K562 (cell line): ENCODE data around the gene HEXIM1. TPM values are rescaled to one million over a fixed set of nuclear protein-coding genes. Genes with fewer than 3 reads are reported as not detected.

Experiments used
- BHLHE40 ChIP-seq: IDR thresholded peaks from 2 replicates; pipeline ENCODE4 v1.6.1; 2011; ENCODE audit warnings: low read length, improper control_type of control experiment
- BMI1 ChIP-seq: fragments of 150-350 bp; IDR thresholded peaks from 2 replicates; pipeline ENCODE4 v1.6.1; 2014; ENCODE audit warnings: low read length
- MBD2 ChIP-seq: sonication (generic); IDR thresholded peaks from 2 replicates; pipeline ENCODE4 v1.6.1; 2016; ENCODE audit warnings: low read depth, borderline replicate concordance
- MTA3 ChIP-seq: fragments of 450-650 bp; formaldehyde crosslinking; IDR thresholded peaks from 2 replicates; pipeline ENCODE4 v1.6.1; 2017; ENCODE audit warnings: mild to moderate bottlenecking, borderline replicate concordance
- MYC ChIP-seq, 2 experiments: fragments of 250-450 bp in 1 of 2; sonication (Bioruptor Pico) in 1 of 2; IDR thresholded peaks; 2 replicates each; pipeline versions ENCODE4 v1.5.1 to v1.6.1; 2012 to 2021; ENCODE audit warnings: low read depth in 2 of 2, borderline replicate concordance in 1 of 2, improper control_type of control experiment in 1 of 2, low read length in 1 of 2, mild to moderate bottlenecking in 1 of 2, moderate library complexity in 1 of 2
- NCOR1 ChIP-seq: fragments of 450-650 bp; IDR thresholded peaks from 2 replicates; pipeline ENCODE4 v1.6.1; 2016; ENCODE audit warnings: mild to moderate bottlenecking, moderate library complexity
- SMC3 ChIP-seq: conservative IDR thresholded peaks from 2 replicates; pipeline ENCODE4 v1.6.1; 2011; ENCODE audit warnings: low read depth, low read length, improper control_type of control experiment; ENCODE audit not compliant: insufficient read depth
- STAG1 ChIP-seq: sonication (generic); formaldehyde crosslinking; IDR thresholded peaks from 2 replicates; pipeline ENCODE4 v1.5.0; 2020; ENCODE audit warnings: missing genetic modification reagents, borderline replicate concordance
- TCF7L2 ChIP-seq: fragments of 150-350 bp; IDR thresholded peaks from 2 replicates; pipeline ENCODE4 v1.6.1; 2016; ENCODE audit warnings: low read depth, mild to moderate bottlenecking, low read length, moderate library complexity
- ZNF263 ChIP-seq: sonication (generic); formaldehyde crosslinking; IDR thresholded peaks from 2 replicates; pipeline ENCODE4 v1.8.0; 2022; ENCODE audit warnings: mild to moderate bottlenecking, missing genetic modification reagents, borderline replicate concordance
- ZNF347 ChIP-seq: fragments of 450-650 bp; formaldehyde crosslinking; IDR thresholded peaks from 2 replicates; pipeline ENCODE4 v1.4.0; 2020; ENCODE audit warnings: low read depth, mild to moderate bottlenecking, moderate library complexity
- polyA plus RNA-seq, 8 experiments: library from polyadenylated mRNA; depleted of rRNA in 4 of 8; stranded (reverse) in 5 of 8; unstranded in 3 of 8; fragments of >200 nt; fragmentation: Nextera tagmentation in 2 of 8; fragmentation: Illumina TruSeq in 1 of 8; extraction: Ambion mirVana in 2 of 8; extraction: Trizol in 1 of 8; gene quantifications; 2 replicates each; pipeline versions ENCODE4 v1.2.1 to v1.2.3, GENCODE V29; 2011 to 2014; ENCODE audit warnings: inconsistent platforms in 1 of 8, missing spikeins in 1 of 8
- total RNA-seq, 7 experiments: library from RNA; depleted of rRNA in 6 of 7; stranded (reverse); fragments of >200 nt in 6 of 7; fragmentation: Illumina TruSeq in 2 of 7; extraction: Trizol in 2 of 7; gene quantifications; 2 replicates each; pipeline versions ENCODE4 v1.2.1 to v1.2.3, GENCODE V29; 2011 to 2021; ENCODE audit warnings: low replicate concordance in 1 of 7
- TF ChIP-seq, protein P1 (sequence below): sonication (generic); formaldehyde crosslinking; IDR thresholded peaks from 2 replicates; pipeline ENCODE4 v1.8.0; 2023; ENCODE audit warnings: mild to moderate bottlenecking, missing genetic modification reagents
- TF ChIP-seq, protein P2 (sequence below): sonication (generic); formaldehyde crosslinking; IDR thresholded peaks from 2 replicates; pipeline ENCODE4 v1.9.0; 2022; ENCODE audit warnings: mild to moderate bottlenecking, missing genetic modification reagents
- TF ChIP-seq, protein P3 (sequence below): fragments of 150-350 bp; IDR thresholded peaks from 2 replicates; pipeline ENCODE4 v1.6.1; 2014; ENCODE audit warnings: low read depth, mild to moderate bottlenecking, low read length, borderline replicate concordance
- TF ChIP-seq, protein P4 (sequence below), 2 experiments: IDR thresholded peaks in 1 of 2; conservative IDR thresholded peaks in 1 of 2; 2 replicates each; pipeline ENCODE4 v1.6.1; 2016; ENCODE audit warnings: low read depth in 2 of 2, mild to moderate bottlenecking in 1 of 2, missing compliant biosample characterization in 1 of 2, missing genetic modification characterization in 1 of 2, moderate library complexity in 1 of 2

Gene HEXIM1
- total and polyA plus RNA-seq, 9 of the 15 experiments (the other 6 are each of a cell fraction or from before 2014, with no cell fraction given): 1.4 to 28.3 (median 9.1) TPM

DNA sequence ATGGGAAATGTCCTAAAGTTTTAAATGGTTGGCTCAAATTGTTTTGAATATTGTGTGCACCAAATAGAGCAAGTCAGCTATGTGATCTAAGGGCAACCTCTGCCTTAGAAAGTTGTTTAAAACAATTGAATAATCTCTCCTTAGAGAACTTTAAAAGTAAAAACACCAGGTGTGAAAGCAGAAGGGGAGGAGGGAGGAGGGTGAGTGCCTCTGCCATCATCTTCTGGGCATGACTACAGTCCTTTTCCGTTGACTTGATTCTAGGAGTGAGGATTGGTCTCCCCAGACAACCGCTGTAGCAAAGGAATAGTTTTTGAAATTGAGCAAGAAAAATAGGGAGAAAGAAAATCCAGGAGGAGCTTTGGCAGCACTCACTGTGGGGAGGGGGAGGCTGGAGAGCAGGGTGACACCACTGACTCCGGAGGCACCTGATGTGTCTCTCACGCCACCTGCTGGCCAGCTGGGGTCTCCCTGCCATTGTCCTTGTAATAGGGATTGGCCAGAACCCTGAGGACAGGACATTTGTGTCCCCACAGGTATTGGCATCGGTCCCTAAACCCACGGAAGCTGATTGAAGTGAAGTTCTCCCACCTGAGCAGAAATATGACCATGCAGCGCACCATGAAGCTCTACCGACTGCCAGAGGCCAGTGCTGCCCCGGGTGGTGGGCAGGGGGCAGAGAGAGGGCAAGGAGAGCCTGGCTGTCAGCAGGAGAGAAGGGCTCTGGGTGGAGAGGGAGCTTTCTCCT is 49.2 kb upstream of the HEXIM1 start (continued):
- TF ChIP-seq, protein P1, sequence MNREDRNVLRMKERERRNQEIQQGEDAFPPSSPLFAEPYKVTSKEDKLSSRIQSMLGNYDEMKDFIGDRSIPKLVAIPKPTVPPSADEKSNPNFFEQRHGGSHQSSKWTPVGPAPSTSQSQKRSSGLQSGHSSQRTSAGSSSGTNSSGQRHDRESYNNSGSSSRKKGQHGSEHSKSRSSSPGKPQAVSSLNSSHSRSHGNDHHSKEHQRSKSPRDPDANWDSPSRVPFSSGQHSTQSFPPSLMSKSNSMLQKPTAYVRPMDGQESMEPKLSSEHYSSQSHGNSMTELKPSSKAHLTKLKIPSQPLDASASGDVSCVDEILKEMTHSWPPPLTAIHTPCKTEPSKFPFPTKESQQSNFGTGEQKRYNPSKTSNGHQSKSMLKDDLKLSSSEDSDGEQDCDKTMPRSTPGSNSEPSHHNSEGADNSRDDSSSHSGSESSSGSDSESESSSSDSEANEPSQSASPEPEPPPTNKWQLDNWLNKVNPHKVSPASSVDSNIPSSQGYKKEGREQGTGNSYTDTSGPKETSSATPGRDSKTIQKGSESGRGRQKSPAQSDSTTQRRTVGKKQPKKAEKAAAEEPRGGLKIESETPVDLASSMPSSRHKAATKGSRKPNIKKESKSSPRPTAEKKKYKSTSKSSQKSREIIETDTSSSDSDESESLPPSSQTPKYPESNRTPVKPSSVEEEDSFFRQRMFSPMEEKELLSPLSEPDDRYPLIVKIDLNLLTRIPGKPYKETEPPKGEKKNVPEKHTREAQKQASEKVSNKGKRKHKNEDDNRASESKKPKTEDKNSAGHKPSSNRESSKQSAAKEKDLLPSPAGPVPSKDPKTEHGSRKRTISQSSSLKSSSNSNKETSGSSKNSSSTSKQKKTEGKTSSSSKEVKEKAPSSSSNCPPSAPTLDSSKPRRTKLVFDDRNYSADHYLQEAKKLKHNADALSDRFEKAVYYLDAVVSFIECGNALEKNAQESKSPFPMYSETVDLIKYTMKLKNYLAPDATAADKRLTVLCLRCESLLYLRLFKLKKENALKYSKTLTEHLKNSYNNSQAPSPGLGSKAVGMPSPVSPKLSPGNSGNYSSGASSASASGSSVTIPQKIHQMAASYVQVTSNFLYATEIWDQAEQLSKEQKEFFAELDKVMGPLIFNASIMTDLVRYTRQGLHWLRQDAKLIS (CRISPR knock-in tag): no peak
- TF ChIP-seq MBD2 (no peak), MTA3 (no peak), TCF7L2 (no peak), SMC3 (peak; percentile 69), MYC (IDR thresholded peaks at IDR 0.05; ENCODE audit: low read depth, low read length) (0 out of 2 replicates have a peak, but pooled peaks have one; percentile 34), MYC (CRISPR knock-in tag; IDR thresholded peaks at IDR 0.05; ENCODE audit: borderline replicate concordance, low read depth) (no peak), ZNF263 (CRISPR knock-in tag) (peak; percentile 98), NCOR1 (no peak), BMI1 (no peak), ZNF347 (CRISPR knock-in tag) (no peak), BHLHE40 (peak; percentile 29; the same call in 1 of the 2 replicates), STAG1 (CRISPR knock-in tag) (peak; percentile 44; the same call in 1 of the 2 replicates)
- TF ChIP-seq, protein P2, sequence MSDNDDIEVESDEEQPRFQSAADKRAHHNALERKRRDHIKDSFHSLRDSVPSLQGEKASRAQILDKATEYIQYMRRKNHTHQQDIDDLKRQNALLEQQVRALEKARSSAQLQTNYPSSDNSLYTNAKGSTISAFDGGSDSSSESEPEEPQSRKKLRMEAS (CRISPR knock-in tag): 0 out of 2 replicates have a peak, but pooled peaks have one; percentile 16
- TF ChIP-seq, protein P3, sequence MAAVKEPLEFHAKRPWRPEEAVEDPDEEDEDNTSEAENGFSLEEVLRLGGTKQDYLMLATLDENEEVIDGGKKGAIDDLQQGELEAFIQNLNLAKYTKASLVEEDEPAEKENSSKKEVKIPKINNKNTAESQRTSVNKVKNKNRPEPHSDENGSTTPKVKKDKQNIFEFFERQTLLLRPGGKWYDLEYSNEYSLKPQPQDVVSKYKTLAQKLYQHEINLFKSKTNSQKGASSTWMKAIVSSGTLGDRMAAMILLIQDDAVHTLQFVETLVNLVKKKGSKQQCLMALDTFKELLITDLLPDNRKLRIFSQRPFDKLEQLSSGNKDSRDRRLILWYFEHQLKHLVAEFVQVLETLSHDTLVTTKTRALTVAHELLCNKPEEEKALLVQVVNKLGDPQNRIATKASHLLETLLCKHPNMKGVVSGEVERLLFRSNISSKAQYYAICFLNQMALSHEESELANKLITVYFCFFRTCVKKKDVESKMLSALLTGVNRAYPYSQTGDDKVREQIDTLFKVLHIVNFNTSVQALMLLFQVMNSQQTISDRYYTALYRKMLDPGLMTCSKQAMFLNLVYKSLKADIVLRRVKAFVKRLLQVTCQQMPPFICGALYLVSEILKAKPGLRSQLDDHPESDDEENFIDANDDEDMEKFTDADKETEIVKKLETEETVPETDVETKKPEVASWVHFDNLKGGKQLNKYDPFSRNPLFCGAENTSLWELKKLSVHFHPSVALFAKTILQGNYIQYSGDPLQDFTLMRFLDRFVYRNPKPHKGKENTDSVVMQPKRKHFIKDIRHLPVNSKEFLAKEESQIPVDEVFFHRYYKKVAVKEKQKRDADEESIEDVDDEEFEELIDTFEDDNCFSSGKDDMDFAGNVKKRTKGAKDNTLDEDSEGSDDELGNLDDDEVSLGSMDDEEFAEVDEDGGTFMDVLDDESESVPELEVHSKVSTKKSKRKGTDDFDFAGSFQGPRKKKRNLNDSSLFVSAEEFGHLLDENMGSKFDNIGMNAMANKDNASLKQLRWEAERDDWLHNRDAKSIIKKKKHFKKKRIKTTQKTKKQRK: no peak
- TF ChIP-seq, protein P4, sequence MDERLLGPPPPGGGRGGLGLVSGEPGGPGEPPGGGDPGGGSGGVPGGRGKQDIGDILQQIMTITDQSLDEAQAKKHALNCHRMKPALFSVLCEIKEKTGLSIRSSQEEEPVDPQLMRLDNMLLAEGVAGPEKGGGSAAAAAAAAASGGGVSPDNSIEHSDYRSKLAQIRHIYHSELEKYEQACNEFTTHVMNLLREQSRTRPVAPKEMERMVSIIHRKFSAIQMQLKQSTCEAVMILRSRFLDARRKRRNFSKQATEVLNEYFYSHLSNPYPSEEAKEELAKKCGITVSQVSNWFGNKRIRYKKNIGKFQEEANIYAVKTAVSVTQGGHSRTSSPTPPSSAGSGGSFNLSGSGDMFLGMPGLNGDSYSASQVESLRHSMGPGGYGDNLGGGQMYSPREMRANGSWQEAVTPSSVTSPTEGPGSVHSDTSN (CRISPR knock-in tag; IDR thresholded peaks at IDR 0.05; ENCODE audit: low read depth): no peak
- TF ChIP-seq, protein P4 (tag; conservative IDR thresholded peaks at IDR 0.05; ENCODE audit: low read depth): no peak
